GM21360 (cell line): Measurements from ENCODE around the gene GBF1.
A peak's percentile ranks its signal among the peaks of the same experiment; 100 is the strongest.

Source experiments
- ATAC-seq: cut with Tn5 transposase; IDR thresholded peaks from one replicate; pipeline ENCODE4 v1.9.1; 2021; ENCODE audit warnings: mild to moderate bottlenecking, moderate library complexity; ENCODE audit not compliant: unreplicated experiment

GBF1 gene

DNA sequence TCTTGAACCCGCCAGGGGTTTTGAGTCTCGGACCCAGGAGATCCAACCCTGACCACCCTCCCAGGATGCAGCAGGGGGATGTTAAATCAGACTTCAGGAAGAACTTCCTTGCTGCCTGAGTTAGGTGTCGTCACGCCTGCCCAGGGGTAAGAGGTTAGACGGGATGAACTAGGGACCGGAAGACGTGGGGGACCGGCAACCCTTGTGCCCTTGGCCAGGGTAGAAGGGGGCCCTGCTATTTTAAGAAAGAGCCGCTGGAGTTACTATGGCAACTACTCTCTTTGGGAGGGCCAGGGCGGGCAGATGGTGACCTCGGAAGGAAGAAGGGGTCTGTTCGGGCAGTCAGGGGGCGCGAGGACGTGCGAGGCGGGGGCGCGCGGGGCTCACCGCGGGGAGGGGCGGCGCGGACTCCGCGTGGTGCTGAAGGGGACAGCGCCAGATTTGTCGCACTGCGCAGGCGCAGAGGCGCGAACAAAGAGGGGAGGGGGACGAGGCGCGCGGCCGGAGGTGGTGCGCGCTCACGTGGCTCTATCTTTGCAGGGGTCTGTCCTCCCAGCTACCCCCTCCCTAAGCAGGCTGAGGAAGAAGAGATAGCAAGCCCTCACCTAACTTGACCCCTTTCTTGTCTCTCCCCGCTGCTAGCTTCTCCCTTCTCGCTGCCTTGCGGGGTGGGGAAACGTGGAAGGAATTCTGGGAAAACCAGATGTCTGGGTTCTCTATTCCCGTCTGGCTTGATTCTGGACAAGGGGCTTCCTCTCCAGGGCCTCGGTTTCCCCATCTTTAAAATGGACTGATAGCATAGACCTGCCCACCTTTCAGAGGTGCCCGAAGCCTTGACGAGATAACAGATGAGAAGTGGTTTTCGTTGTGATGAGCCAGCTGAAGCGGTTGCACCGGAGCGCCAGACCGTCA lies 174.2 kb downstream of the GBF1 start:
- ATAC-seq = no peak

DNA sequence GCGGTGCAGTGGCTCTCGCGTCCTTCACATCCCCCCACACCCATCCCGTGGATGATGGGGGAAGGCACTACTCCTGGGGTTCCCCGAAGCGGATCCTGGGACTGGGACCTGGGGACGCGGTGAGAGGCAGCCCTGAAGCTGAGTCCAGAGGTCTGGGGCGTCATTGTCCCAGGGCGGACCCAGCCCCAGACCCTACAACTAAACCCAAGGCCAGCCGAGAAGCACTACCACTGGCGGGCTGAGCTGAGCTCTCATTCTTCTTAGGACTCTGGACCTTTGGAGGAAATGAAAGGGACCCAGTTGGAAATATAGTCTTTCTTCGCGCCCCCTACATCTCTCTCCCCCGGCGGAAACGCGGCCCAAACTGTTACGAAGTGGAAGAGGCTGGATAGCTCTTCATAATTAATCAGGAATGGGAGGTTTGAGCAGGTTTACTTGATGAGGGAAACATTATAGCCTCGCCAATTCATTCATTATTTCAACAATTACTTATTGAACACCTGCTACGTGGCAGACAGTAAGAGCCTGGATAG lies 174.9 kb downstream of the GBF1 start:
- no peak for ATAC-seq

DNA sequence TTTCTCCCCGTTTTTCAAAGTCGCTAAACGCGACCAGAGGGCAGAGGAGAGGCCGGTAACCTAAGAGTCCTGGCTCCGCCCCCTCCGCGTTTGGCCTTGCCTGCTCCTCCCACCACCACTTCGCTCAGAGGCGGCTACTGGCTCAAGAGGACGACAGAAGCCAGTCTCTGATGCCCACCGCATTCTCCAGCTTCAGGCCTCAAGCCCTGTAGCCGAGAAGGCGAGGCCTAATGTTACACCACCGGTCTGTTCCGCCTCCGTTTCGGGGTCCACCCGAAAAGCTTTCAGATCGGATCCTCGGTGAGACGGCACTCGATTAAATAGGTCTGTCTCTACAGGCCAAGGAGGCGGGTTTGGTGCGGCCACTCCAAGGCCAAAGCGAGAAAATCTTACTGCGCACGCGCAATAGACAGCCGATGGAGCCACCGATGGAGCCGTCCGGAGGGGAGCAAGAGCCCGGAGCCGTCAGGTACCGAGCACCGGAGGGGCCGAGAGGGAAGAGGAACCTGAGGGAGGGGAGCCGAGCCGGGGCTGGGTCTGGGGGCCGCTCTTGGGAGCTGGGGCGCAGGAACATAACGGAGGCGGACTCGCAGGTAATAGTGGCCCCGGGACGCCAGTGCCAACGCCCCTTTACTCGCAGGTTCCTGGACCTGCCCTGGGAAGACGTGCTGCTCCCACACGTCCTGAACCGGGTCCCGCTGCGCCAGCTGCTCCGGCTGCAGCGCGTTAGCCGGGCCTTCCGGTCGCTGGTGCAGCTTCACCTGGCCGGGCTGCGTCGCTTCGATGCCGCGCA lies 175.6 kb downstream of the GBF1 start, which contains the start of gene FBXL15:
Gene FBXL15, plus strand, starts transcription at position 123 of the 793 bp plus-strand sequence. Its CDS starts 294 bp downstream, at position 417.
- peak; percentile 51 for ATAC-seq

- no peak for ATAC-seq
Measured at GRCh38 chr10:102421507-102421756, 176.1 kb downstream of the GBF1 start.

- ATAC-seq = no peak
Measured at GRCh38 chr10:102421757-102422512, 176.6 kb downstream of the GBF1 start.

DNA sequence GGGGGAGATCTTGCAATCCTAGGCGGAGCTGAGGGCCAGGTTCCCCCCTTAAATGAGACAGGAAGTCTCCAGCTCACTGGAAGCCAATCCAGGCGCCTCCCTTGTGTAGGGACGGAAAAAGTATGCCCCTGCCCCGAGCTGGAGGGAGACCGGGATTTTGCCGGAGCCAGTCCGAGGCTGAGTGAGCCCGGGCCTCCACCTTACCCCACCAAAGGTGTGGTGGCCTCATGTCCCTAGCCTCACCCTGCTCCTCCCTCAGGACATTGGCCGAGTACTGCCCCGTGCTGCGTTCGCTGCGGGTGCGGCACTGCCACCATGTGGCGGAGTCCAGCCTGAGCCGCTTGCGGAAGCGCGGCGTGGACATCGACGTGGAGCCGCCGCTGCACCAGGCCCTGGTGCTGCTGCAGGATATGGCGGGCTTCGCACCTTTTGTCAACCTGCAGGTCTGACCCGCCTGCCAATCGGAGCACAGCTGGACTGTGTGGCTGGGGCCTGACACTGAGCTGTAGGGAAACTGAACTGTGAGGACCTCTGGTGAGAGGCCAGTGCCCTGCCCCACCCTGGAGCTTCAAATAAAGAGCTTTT lies 177.3 kb downstream of the GBF1 start:
- ATAC-seq = peak; percentile 31

- ATAC-seq = no peak
Measured at GRCh38 chr10:102423372-102423968, 178.1 kb downstream of the GBF1 start.

DNA sequence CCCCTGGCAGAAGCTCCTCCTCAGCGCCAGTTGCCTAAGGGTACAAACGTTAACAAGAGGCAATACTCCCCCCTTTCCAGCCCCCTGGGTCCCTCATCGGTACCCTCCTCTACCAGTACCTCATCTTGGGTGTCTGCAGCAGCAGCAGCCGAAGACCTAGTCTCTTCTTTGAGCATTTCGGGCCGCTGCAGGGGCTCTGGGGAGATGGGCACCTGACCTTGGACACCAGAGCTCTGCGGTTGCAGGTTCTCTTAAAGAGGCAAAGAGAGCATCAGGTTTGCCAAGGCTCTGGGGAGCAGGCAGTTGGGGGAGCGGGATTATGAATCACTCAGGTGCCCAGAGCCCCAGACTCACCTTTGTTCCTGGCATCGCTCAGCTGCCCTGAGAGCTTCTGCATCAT lies 178.8 kb downstream of the GBF1 start:
- ATAC-seq = no peak

- ATAC-seq = no peak
Measured at GRCh38 chr10:102424916-102425315, 179.6 kb downstream of the GBF1 start.

DNA sequence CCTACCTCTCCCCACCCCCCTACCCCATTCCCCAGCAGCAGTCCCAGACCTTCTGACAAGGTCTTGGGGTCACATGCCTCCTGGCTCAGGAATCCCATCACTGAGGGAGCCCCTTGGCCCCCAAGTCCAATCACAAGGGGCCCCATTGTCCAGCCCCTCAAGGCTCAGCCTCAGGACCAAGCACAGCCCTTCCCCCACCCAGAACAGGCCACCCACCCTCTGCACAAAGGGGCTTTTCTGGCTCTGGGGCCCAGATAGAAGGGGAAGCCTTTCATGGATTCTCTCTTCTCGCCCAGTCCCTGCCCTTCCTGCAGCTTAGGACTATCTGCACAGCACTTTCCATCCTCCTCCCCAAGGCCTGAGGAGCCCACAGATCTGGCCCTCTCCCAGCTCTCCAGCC lies 180.1 kb downstream of the GBF1 start:
- no peak for ATAC-seq

GRCh38 chr10:102426803-102427287 lies 181.5 kb downstream of the GBF1 start:
- no peak for ATAC-seq

DNA sequence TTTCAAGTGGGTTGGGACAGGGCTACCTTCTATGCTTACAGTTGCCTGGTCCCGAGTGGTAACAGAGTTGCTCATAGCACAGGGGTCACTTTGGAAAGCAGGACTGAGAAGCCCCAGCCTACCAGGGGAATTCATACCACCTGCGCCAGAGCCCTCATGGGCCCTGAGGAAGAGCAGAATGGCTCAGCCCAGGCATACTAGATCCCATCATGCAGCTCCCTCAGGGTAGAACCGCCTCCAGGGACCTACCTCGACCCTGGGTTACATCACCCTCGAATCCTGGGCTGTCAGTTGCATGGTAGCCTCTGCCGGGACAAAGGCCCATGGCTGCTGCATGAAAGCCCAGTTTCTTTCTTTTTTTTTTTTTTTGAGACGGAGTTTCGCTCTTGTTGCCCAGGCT lies 184.1 kb downstream of the GBF1 start:
- no peak for ATAC-seq

GRCh38 chr10:102431452-102432124 lies 186.3 kb downstream of the GBF1 start:
- no peak for ATAC-seq
